Measurements from ENCODE around the gene SYN1. TPM values are rescaled to one million over a fixed set of nuclear protein-coding genes. Genes with fewer than 3 reads are reported as not detected.

The SYN1 gene
- polyA plus RNA-seq, 1 donor (not counting 4 experiments of a cell fraction or from before 2014, with no cell fraction given): 0.07 TPM

- no peak overlapping the region for H2AFZ ChIP-seq (ENCODE audit: control insufficient read depth, low read length)
- H3K9me1 ChIP-seq (ENCODE audit: control insufficient read depth, extremely low read depth, insufficient read depth, low read length): no peaks in the 10 kb centered on the region
- TF ChIP-seq CTCF (optimal IDR thresholded peaks at IDR 0.05 in 1 of 3, IDR thresholded peaks at IDR 0.05 in 1 of 3, conservative IDR thresholded peaks at IDR 0.05 in 1 of 3; ENCODE audit: extremely low read depth in 1 of 3, insufficient read depth in 2 of 3, low read length in 3 of 3) (no peak), EZH2 (IDR thresholded peaks at IDR 0.05; ENCODE audit: low read length) (no peak)
- dilution Hi-C loops (cut with MboI; ENCODE audit: extremely low pct_ligation_motif_present, low sequenced_read_pairs): no loop called here
- H4K20me1 ChIP-seq (ENCODE audit: control insufficient read depth, extremely low read depth, insufficient read depth, low read length): no peaks in the 10 kb centered on the region
- peaks cover 4 to 8% of the 10 kb centered on the region in 2 experiments for H3K36me3 ChIP-seq (ENCODE audit: control insufficient read depth in 2 of 2, extremely low read depth in 1 of 2, insufficient read depth in 2 of 2, low read length in 2 of 2)
- H3K4me2 ChIP-seq (ENCODE audit: control insufficient read depth, extremely low read depth, insufficient read depth, low read depth, low read length): no peak overlapping the region
- H3K4me3 ChIP-seq (ENCODE audit: control insufficient read depth in 2 of 3, extremely low read depth in 1 of 3, insufficient read depth in 2 of 3, low read depth in 1 of 3, low read length in 3 of 3): no peak overlapping the region
- DNase-seq (ENCODE audit: low read depth, low spot score) (no peak), FAIRE-seq (no peak)
- H3K4me1 ChIP-seq (ENCODE audit: control insufficient read depth, extremely low read depth, insufficient read depth, low read length): no peaks in the 10 kb centered on the region
- no peak overlapping the region for H3K27ac ChIP-seq (ENCODE audit: control insufficient read depth, insufficient read depth, low read length)
- no peaks in the 10 kb centered on the region for H3K79me2 ChIP-seq (ENCODE audit: control insufficient read depth, insufficient read depth, low read length)
- peaks cover 2% of the 10 kb centered on the region for H3K9me3 ChIP-seq (ENCODE audit: control insufficient read depth, low read depth, low read length)
- no peaks in the 10 kb centered on the region for H3K27me3 ChIP-seq (ENCODE audit: control insufficient read depth, extremely low read depth, insufficient read depth, low read length)
- H3K9ac ChIP-seq (ENCODE audit: control insufficient read depth, extremely low read depth, insufficient read depth, low read length): no peak overlapping the region
Observed at GRCh38 chrX:47570794-47571193, 48.9 kb downstream of the SYN1 start.

GRCh38 chrX:47568656-47569295, 50.9 kb downstream of the SYN1 start:
- Histone ChIP-seq H3K4me1 (ENCODE audit: control insufficient read depth, extremely low read depth, insufficient read depth, low read length) (no peaks in the 10 kb centered on the region), H3K4me3 (ENCODE audit: control insufficient read depth in 2 of 3, extremely low read depth in 1 of 3, insufficient read depth in 2 of 3, low read depth in 1 of 3, low read length in 3 of 3) (no peak overlapping the region), H2AFZ (ENCODE audit: control insufficient read depth, low read length) (no peak overlapping the region), H4K20me1 (ENCODE audit: control insufficient read depth, extremely low read depth, insufficient read depth, low read length) (no peaks in the 10 kb centered on the region), H3K9me3 (ENCODE audit: control insufficient read depth, low read depth, low read length) (peaks cover 2% of the 10 kb centered on the region), H3K9ac (ENCODE audit: control insufficient read depth, extremely low read depth, insufficient read depth, low read length) (no peak overlapping the region), H3K4me2 (ENCODE audit: control insufficient read depth, extremely low read depth, insufficient read depth, low read depth, low read length) (no peak overlapping the region), H3K36me3 (ENCODE audit: control insufficient read depth in 2 of 2, extremely low read depth in 1 of 2, insufficient read depth in 2 of 2, low read length in 2 of 2) (peaks cover 4 to 8% of the 10 kb centered on the region in 2 experiments), H3K27me3 (ENCODE audit: control insufficient read depth, extremely low read depth, insufficient read depth, low read length) (no peaks in the 10 kb centered on the region), H3K79me2 (ENCODE audit: control insufficient read depth, insufficient read depth, low read length) (no peaks in the 10 kb centered on the region), H3K9me1 (ENCODE audit: control insufficient read depth, extremely low read depth, insufficient read depth, low read length) (no peaks in the 10 kb centered on the region), H3K27ac (ENCODE audit: control insufficient read depth, insufficient read depth, low read length) (no peak overlapping the region)
- dilution Hi-C loops (cut with MboI; ENCODE audit: extremely low pct_ligation_motif_present, low sequenced_read_pairs): no loop called here
- TF ChIP-seq CTCF (optimal IDR thresholded peaks at IDR 0.05 in 1 of 3, IDR thresholded peaks at IDR 0.05 in 1 of 3, conservative IDR thresholded peaks at IDR 0.05 in 1 of 3; ENCODE audit: extremely low read depth in 1 of 3, insufficient read depth in 2 of 3, low read length in 3 of 3) (peak in 2 of 3 experiments; percentile 33 to 34), EZH2 (IDR thresholded peaks at IDR 0.05; ENCODE audit: low read length) (no peak)
- FAIRE-seq (no peak), DNase-seq (ENCODE audit: low read depth, low spot score) (no peak)
